Omental fat pad (tissue), 4 donors: ENCODE data around the gene ARHGDIA. TPM values are rescaled to one million over a fixed set of nuclear protein-coding genes. Genes with fewer than 3 reads are reported as not detected.

Source experiments
- ATAC-seq: fragments of 150-250 bp; one replicate; pipeline ENCODE4 v1.9.1; 2016; ENCODE audit warnings: mild to moderate bottlenecking, moderate library complexity; ENCODE audit not compliant: low FRiP score
- DNase-seq: peaks from one replicate; pipeline ENCODE4 v3.0.0-alpha.2; 2019; ENCODE audit warnings: low spot score
- total RNA-seq, 4 donors: library from RNA; depleted of rRNA; stranded (reverse); fragments of >200 nt; gene quantifications; one replicate each; pipeline ENCODE4 v1.1.0, GENCODE V29; 2016
- TF ChIP-seq, protein P1 (sequence below), 3 donors: fragments of 450-650 bp; IDR thresholded peaks; one replicate each; pipeline ENCODE4 v1.5.1; 2016 to 2017; ENCODE audit warnings: antibody characterized with exemption in 3 of 3, mild to moderate bottlenecking in 3 of 3, moderate library complexity in 2 of 3

Gene ARHGDIA
- total RNA-seq, 4 donors from 2014 or later, result 125 to 250 (median 161) TPM

DNA sequence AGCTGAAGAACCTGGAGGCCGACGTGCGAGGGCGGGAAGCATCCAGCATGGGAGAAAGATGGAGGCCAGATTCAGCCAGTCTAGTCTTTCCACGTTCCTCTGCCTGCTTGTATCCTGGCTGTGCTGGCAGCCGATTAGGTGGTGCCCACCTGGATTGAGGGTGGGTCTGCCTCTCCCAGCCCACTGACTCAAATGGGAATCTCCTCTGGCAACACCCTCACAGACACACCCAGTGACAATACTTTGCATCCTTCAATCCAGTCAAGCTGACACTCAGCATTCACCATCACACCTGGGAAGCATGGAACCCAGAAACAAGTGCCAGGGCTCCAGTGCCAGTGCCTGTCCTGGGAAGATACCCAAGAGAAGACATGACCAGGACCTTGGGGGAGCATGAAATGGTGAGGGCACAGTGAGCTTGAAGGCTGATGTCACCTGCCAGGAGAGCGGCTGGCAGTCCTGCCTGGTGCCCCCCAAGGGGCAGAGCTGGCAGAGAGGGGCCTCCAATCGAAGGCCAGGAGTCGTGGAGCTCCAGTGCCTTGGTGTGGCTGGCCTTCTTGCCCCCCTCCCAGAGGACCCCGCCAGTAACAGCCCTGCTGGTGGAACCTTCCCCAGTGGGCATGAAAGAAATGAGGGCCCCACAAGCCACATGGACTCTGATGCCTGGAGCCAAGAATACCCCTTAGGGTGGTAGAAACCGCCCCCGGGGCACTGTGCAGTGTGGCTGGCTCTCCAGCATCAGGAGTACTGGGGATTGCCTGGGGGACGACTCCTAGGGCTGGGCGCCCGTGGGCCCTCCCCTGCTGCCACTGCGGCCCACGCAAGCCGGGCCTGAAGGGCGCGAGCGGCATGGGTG, 30.3 kb upstream of the ARHGDIA start:
- DNase-seq (no peak), ATAC-seq (no peak)

DNA sequence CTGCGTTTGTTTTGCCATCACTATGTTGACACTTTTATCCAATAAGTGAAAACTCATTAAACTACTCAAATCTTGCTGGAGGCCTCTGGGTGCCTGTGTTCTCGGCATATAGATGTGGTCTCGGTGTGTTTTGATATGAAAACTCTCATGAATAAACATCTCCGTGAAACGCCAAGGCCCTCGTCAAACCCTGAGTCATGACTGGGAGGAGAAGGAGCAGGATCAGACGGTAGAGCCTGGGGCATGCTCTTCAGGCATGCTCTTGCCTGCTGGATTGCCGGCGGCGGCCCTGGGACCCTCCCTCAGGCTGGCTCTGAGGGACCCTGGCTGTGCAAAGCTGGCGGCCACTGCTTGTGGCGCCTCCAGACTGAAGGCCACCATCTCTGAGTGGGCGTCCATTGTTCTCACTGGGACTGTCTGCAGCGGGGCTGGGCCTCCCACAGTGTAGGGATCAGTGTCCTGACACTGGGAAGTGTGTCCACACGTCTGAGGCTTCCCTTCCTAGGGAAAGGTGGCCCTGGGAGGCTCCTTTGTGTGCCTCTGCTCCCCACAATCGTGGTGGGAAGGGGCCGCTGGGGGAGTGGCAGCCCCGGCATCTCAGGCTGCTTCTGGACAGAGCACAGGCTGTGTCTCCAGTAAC, 29.2 kb upstream of the ARHGDIA start:
- DNase-seq (no peak), ATAC-seq (no peak)
- TF ChIP-seq, protein P1, sequence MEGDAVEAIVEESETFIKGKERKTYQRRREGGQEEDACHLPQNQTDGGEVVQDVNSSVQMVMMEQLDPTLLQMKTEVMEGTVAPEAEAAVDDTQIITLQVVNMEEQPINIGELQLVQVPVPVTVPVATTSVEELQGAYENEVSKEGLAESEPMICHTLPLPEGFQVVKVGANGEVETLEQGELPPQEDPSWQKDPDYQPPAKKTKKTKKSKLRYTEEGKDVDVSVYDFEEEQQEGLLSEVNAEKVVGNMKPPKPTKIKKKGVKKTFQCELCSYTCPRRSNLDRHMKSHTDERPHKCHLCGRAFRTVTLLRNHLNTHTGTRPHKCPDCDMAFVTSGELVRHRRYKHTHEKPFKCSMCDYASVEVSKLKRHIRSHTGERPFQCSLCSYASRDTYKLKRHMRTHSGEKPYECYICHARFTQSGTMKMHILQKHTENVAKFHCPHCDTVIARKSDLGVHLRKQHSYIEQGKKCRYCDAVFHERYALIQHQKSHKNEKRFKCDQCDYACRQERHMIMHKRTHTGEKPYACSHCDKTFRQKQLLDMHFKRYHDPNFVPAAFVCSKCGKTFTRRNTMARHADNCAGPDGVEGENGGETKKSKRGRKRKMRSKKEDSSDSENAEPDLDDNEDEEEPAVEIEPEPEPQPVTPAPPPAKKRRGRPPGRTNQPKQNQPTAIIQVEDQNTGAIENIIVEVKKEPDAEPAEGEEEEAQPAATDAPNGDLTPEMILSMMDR (IDR thresholded peaks at IDR 0.05), result no peak

More for the DNA sequence above, 30.3 kb upstream of the ARHGDIA start:
- TF ChIP-seq, protein P1 (IDR thresholded peaks at IDR 0.05), result no peak

DNA sequence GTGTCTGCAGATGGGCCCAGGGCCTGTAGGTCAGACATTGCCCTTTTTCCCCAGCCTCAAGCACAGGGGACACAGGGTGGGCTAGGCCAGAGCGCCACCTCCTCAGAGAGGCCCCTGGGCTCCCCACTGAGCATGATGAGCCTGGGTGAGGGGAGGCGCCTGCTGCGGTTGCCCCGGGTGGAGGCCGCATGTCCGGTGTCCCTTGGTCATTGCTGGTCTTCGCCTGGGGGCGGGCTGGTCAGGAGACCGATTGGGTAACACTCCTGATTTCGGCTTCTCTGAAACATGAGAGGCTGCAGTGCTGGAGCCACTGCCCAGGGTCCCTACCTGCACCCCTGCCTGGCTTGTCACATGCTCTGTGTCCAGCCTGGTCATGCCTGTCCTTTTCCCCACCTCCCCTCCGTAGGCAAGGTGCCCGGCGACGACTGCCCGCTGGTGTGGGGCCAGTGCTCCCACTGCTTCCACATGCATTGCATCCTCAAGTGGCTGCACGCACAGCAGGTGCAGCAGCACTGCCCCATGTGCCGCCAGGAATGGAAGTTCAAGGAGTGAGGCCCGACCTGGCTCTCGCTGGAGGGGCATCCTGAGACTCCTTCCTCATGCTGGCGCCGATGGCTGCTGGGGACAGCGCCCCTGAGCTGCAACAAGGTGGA, 28.5 kb upstream of the ARHGDIA start:
- TF ChIP-seq, protein P1 (IDR thresholded peaks at IDR 0.05), result no peak
- ATAC-seq, result no peak
- DNase-seq, result no peak

DNA sequence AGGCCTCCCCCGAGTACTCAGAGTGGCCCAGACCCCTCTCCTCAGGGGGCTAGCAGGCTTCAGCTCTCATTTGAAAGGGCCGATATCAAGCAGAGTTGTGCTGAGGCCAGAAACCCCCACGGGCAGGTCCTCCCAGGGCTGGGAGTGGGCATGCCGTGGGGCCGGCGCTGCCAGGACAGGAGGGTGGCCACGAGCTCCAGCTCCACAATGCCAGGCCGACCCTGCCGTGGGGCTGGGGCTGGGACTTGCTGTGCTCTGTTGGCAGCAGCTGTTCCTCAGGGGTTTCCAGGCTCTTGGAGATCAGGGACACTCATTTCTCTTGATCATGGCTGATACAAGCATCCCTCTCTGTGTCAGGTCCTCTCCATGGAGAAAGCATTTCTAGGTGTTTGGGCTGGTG, 27.7 kb upstream of the ARHGDIA start:
- no peak for DNase-seq
- TF ChIP-seq, protein P1 (IDR thresholded peaks at IDR 0.05), result no peak
- no peak for ATAC-seq

DNA sequence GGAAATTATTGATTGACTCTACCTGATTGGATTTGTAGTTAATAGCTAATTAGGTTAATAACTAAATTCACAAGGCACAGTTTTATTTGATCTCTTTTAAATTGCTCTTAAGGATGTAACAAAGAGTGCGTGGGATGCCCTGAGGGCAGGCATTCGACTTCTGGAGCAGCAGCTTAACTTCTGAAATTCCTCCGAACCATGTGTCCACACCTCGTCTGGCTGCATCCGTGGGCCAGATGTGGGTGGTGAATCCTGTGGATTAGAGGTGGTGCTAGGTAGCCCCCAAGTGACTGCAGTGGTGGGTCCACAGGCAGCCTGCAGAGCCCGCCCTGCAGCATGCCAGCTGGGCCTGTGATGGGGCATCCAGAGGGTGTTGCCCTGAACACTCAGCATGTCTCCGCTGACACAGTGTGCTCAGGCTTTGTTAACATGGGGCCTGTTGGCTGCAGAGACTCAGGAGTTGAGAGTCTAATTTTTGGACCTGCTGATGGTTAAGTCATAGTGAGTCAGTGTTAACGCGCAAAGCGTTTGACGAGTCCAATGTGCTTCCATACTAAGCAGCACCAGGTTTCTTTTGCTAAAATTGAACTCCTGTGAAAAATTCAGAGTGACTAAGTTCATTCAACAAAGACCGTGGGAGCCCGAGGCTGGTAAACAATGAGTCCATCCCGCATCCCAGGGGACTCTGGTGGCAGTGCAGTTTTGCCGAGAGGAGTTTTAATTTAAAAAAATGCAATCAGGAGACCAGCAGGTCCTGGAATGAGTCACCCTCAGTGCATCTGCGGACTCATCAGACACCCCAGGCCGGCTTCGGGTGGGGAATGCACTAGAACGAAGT, 27.1 kb upstream of the ARHGDIA start:
- no peak for ATAC-seq

DNA sequence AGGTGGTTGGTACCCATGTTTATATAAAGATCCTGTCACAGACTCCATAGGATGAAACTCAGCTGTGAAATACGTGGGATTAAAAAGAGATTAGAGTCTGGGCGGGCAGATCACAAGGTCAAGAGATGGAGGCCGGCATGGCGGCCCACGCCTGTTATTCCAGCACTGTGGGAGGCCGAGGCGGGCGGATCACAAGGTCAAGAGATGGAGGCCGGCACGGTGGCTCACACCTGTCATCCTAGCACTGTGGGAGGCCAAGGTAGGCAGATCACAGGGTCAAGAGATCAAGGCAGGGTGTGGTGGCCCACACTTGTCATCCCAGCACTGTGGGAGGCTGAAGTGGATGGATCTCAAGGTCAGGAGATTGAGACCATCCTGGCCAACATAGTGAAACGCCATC, 24.3 kb upstream of the ARHGDIA start:
- ATAC-seq, result no peak
- DNase-seq, result no peak
- TF ChIP-seq, protein P1 (IDR thresholded peaks at IDR 0.05), result no peak

More for the DNA sequence above, 27.1 kb upstream of the ARHGDIA start:
- no peak for DNase-seq
- TF ChIP-seq, protein P1 (IDR thresholded peaks at IDR 0.05), result no peak
